ENCODE data around the gene TMEM82. TPM values are rescaled to one million over a fixed set of nuclear protein-coding genes. Genes with fewer than 3 reads are reported as not detected.
A peak's percentile ranks its signal among the peaks of the same experiment; 100 is the strongest.
"Not testable (repeated sequence)": the region's sequence is repeated elsewhere in the genome, so short reads cannot be mapped to it uniquely, and the experiment has no call there.

Gene TMEM82
- total RNA-seq (2014; rRNA removed; shearing (Covaris generic)) = not detected in 2 replicates
- not detected in 2 replicates for polyA plus RNA-seq (2015; cell fraction: cytosol; rRNA removed)
- not detected in 2 replicates for polyA plus RNA-seq (2015; cell fraction: nucleus; rRNA removed)

DNA sequence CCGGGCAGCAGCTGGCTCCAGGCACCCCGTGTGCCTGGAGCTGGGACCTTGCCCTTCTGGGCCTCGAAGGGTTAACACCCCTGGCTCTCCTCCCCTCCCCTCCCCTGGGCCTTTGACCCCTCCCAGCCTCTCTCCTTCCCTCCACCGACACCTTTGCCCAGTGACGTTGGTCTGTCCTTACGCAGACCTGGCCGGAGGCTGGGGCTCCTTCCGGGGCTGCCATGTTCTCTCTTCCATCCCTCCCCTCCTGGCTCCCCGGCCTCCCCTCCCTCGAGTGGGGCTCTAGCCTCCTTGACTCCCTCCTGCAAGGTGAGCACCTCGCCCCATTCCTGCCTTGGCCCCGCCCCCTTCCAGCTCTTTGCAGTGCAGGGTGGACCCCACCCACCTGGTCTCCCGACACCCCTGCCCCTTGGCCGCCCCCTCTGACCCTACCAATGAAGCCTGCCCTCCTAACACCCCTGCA, at the start of gene TMEM82:
Gene TMEM82, plus strand, starts transcription at position 161 of the 463 bp plus-strand sequence. Its CDS starts 61 bp downstream, at position 222.
- DNase-seq (ENCODE audit: low read depth, low spot score) = no peak
- in situ Hi-C loops (cut with HindIII; ENCODE audit: low pct_unique_long_range_greater_than_20kb, low sequenced_read_pairs) = no loop called here

DNA sequence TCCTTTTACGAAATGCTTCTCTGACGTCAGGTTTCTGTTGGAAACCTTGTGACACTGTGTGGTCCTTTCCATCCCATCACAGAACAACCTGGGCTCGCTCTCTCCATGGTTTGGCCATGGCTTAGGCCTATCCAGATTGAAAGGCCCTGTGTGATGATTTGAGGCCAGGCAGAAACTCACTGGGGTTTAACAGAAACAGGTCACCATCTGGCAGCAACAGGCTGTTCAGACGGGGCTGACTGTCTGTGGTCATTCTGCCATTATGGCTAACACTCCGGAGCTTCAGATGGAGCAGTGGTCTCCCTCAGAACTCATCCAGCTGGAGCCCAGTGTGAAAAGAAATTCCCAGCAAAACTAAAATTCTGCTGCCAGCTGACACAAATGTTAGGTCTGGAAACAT, 48.9 kb upstream of the TMEM82 start:
- DNase-seq (ENCODE audit: low read depth, low spot score) = no peak
- in situ Hi-C loops (cut with HindIII; ENCODE audit: low pct_unique_long_range_greater_than_20kb, low sequenced_read_pairs) = no loop called here

DNA sequence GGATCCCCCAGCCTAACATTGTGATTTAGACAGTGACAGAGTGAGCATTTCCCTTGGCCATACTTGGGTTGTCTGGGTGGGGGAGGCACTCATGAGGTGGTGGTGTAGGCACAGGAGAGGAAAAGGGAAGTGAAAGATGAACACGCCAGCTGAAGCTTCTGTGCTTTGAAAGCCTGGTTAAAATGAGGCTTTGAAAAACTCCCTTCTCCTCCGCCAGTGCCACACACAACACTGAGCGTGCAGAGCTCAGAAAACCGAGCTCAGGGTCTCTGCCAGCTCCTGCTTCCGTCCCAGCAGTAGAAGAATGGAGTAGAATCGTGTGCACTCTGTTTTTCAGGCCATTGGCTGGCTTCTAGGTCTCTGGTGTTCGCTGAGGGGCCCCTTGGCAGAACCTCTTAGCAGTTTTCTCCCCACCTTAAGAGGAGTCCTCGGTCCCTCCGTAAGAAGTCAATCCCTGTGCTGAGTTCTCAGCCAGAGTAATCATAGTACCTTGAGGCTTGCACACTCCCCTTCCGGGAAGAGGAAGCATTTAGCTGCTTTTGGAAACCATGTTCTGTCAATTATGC, 45.3 kb upstream of the TMEM82 start:
- DNase-seq (ENCODE audit: low read depth, low spot score) = no peak
- in situ Hi-C loops (cut with HindIII; ENCODE audit: low pct_unique_long_range_greater_than_20kb, low sequenced_read_pairs) = no loop called here

DNA sequence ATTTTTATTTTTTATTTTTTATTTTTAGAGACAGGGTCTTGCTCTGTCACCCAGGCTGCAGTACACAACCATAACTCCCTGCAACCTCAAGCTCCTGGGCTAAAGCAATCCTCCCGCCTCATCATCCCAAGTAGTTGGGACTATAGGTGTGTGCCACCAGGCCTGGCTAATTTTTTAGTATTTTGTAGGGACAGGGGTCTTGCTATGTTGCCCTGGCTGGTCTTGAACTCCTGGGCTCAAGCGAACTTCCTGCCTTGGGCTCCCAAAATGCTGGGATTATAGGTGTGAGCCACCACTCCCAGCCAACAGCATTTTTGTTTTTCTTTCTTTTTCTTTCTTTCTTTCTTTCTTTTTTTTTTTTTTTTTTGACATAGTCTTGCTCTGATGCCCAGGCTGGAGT, 44.1 kb upstream of the TMEM82 start:
- in situ Hi-C loops (cut with HindIII; ENCODE audit: low pct_unique_long_range_greater_than_20kb, low sequenced_read_pairs) = no loop called here
- DNase-seq (ENCODE audit: low read depth, low spot score) = no peak

DNA sequence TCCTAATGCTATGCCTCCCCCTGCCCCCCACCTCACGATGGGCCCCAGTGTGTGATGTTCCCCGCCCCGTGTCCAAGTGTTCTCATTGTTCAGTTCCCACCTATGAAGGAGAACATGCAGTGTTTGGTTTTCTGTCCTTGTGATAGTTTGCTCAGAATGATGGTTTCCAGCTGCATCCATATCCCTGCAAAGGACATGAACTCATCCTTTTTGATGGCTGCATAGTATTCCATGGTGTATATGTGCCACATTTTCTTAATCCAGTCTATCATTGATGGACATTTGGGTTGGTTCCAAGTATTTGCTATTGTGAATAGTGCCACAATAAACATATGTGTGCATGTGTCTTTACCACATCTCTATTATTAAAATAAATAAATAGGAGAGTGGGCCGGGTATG, 43.0 kb upstream of the TMEM82 start:
- DNase-seq (ENCODE audit: low read depth, low spot score); in situ Hi-C loops (cut with HindIII; ENCODE audit: low pct_unique_long_range_greater_than_20kb, low sequenced_read_pairs): not testable (repeated sequence)

DNA sequence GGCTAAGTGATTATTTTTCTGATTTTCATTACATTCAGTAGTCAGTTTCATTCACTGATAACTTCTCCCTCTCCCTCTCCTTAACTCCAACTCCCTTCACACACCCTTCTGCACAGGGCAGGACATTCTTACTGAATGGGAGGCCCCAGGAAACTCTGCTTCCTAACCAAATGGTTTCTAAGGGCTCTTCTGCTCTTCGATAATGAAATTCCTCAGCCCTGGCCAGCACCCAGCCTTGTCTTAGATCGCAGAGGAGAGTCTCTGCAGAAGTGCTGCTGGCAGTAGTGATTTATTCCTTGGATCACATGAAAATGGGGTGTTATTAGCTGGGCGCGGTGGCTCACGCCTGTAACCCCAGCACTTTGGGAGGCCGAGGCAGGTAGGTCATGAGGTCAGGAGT, 41.8 kb upstream of the TMEM82 start:
- in situ Hi-C loops (cut with HindIII; ENCODE audit: low pct_unique_long_range_greater_than_20kb, low sequenced_read_pairs) = no loop called here

DNA sequence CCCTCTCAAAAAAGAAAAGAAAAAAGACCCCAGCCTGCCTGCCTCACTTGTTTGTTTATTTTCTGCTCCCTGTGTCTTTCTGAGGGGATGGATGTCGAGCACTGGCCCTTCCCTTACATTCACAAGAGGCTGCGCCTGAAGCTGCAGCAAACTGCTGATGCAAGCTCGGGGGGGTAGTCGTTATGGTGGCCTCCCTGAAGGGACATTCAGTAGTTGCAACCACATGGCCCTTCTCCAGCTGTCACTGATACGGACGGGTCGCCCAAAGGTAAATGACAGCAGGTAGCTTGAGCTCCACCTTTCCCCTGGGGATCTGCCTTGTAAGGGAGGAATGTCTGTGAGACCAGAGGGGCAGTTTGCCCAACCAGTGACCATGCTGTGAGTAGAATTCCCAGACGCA, 40.5 kb upstream of the TMEM82 start:
- in situ Hi-C loops (cut with HindIII; ENCODE audit: low pct_unique_long_range_greater_than_20kb, low sequenced_read_pairs) = no loop called here
- no peak for DNase-seq (ENCODE audit: low read depth, low spot score)

More for the DNA sequence above, 41.8 kb upstream of the TMEM82 start:
- DNase-seq (ENCODE audit: low read depth, low spot score) = no peak

DNA sequence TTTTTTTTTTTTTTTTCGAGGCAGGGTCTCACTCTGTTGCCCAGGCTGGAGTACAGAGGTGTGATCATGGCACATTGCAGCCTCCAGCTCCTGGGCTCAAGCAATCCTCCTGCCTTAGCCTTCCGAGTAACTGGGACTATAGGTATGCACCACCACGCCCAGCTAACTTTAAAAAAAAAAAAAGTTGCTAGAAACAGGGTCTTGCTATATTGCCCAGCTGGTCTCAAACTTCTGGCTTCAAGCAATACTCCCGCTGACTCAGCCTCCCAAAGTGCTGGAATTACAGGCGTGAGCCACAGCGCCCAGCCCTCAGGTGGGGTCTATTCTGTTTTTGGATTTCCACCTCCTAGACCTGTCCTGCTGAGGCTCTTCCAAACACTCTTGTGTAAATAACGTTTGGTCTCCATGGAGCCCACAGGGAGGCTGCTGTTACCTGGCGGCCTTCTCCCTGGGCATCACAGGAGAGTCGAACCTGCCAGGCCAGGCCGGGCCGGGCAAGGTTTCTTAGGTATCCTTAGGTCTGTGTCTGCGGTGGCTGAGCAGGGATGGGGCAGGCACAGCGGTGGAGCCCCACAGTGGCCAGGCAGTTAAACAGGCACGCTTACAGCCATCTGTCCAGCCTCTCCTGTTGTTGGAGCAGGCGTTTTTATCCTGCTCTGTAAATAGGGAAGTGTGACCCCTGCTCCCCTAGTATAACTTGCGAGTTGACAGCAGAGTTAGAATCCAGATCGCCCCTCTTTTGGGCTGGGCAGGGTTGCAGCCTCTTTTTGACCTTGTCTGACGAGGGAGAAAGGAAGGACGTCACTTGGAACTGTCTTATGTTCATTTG, 39.4 kb upstream of the TMEM82 start:
- in situ Hi-C loops (cut with HindIII; ENCODE audit: low pct_unique_long_range_greater_than_20kb, low sequenced_read_pairs) = no loop called here
- DNase-seq (ENCODE audit: low read depth, low spot score) = peak; percentile 45

DNA sequence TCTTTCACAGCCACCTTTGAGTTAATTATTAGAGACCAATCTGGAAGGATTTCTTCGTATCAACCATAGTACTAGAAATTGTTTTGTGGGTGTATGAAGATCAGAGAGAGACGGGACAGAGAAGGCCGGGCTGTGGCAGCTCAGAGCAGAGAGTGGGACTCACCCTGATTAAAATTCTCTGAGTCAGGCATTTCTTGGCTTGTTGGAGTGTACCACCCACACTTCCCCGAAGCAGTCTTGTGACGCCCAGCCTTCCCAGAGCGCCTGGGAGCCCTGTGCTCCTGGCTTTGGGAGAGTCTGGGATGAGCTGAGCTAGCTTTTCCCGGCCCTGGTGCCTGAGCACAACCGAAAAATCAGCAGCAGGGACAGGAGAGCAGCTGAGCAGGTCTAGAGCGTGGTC, 38.7 kb upstream of the TMEM82 start:
- peak; percentile 65 for DNase-seq (ENCODE audit: low read depth, low spot score)
- in situ Hi-C loops (cut with HindIII; ENCODE audit: low pct_unique_long_range_greater_than_20kb, low sequenced_read_pairs) = no loop called here

DNA sequence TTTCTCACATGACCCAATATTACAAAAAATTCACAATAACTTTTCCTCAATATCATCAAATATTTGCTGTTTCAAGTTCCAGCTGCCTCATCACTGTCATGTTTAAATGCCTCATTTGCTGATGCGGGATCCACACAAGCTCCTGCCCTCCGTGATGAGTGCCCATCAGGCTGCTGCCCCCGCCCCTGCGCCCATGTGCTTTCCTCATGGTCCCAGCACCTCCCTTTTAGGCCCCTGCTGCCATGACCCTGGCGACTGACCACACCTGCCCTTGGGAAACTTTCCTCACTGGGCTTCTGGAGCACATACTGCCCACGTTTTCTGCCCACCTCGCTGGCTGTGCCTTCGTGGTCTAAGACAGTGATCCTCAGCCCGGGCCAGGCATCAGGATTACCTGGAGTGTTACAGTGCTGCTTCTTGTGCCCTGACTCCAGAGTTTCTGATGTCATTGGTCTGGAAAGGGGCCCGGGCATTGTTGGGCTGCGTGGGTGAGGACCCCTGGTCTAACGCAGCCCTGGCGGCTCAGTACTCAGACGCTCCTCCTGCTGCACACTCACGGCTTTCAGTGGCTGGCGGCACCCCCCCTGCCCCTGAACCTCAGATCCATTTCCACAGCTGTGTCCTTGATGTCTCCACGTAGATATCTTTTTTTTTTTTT, 37.6 kb upstream of the TMEM82 start:
- DNase-seq (ENCODE audit: low read depth, low spot score) = no peak
- in situ Hi-C loops (cut with HindIII; ENCODE audit: low pct_unique_long_range_greater_than_20kb, low sequenced_read_pairs) = no loop called here

DNA sequence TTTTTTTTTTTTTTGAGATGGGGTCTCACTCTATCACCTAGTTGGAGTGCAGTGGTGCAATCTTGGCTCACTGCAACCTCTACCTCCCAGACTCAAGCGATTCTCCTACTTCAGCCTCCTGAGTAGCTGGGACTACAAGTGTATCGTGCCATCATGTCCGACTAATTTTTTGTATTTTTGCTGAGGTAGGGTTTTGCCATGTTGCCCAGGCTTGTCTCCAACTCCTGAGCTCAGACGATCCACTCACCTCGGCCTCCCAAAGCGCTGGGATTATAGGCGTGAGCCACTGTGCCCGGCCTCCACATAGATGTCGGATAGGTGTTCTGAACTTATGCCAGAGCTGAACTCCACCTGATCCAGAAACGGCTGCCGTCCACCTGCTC, 37.1 kb upstream of the TMEM82 start:
- DNase-seq (ENCODE audit: low read depth, low spot score) = no peak
- in situ Hi-C loops (cut with HindIII; ENCODE audit: low pct_unique_long_range_greater_than_20kb, low sequenced_read_pairs) = no loop called here

DNA sequence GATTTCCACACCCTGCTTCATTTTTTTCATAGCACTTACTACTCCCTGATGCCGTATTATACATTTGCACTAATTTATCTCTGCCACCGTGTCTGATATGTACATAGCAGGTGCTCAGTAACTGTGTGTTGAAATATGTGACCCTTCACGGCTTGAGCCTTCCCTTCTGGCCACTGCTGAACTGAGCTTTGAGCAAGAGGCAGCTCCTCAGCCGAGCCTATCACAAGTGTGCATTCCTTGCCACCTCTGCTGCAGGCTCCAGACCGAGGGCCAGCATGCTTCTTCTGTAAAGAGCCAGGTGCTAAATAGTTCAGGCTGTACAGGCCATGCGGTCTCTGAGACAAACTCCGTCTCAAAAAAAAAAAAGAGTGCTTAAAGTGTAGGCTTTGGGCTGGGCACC, 35.5 kb upstream of the TMEM82 start:
- no peak for DNase-seq (ENCODE audit: low read depth, low spot score)
- in situ Hi-C loops (cut with HindIII; ENCODE audit: low pct_unique_long_range_greater_than_20kb, low sequenced_read_pairs) = no loop called here

DNA sequence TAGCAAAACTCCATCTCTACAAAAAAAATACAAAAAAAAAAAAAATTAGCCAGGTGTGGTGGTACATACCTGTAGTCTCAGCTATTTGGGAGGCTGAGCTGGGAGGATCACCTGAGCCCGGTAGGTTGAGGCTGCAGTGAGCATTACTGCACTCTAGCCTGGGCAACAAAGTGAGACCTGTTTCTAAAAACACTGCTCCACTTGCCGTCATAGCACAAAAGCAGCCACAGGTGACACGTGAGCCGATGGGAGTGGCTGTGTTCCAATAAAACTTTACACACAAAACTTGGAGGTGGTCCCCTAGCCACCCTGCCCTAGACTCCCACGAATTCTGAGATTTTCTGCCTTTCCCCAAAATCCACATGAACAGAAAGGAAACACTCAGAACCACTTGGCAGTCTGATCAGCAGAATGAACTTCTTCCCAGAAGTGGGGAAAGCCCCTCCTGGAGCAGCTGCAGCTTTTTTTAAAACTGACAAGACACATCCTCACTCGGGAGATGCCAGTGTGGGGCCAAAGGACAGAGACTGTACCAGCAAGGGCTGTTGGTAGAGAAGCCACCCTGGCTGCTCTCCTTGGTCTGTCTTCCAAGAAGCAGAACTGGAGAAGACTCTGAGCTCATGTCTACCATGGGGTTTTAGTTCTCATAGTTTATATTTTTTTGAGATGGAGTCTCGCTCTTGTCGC, 34.9 kb upstream of the TMEM82 start:
- no peak for DNase-seq (ENCODE audit: low read depth, low spot score)
- in situ Hi-C loops (cut with HindIII; ENCODE audit: low pct_unique_long_range_greater_than_20kb, low sequenced_read_pairs) = no loop called here

DNA sequence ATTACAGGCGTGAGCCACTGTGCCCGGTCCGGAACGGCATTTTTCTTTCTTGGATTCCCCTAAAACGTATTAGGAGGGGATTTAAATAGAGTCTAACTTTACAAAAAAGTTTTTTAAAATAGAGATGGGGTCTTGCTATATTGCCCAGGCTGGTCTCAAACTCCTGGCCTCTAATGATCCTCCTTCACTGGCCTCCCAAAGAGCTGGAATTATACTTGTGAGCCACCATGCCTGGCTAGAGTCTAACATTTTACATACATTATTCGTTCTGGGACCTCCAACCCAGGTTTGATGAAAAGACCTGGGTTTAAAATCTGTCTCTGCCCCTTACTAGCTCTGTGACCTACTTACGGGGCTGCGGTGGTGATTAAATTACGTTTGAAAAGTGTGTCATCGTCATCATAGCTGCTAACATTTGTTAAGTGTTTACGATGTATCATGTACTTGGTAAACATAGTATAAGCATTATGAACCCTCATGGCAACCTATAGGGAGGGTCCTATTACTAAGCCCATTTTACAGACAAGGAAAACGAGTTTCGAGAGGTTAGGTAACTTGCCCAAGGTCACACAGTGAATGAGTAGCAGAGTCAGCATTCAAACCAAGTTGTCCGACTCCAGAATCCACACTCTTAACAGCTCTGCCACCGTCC, 33.7 kb upstream of the TMEM82 start:
- in situ Hi-C loops (cut with HindIII; ENCODE audit: low pct_unique_long_range_greater_than_20kb, low sequenced_read_pairs) = no loop called here
- no peak for DNase-seq (ENCODE audit: low read depth, low spot score)

DNA sequence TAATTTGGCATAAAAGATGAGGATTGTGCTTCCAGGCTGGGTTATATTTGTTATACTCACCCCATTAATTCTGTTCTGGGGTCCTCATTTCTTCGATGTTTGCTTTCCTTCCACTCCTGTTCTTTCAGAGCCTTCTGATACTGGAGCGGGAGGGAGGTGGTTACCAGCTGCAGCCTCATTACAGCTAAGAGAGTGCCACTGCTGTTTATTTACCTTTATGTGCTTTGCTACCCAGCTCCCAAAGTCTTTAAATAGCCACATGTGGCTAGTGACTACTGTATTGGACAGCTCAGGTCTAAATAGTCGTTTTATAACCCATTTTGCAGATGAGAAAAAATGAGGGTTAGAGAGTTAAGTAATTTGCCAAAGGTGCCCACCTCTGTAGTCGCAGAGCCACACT, 33.1 kb upstream of the TMEM82 start:
- in situ Hi-C loops (cut with HindIII; ENCODE audit: low pct_unique_long_range_greater_than_20kb, low sequenced_read_pairs) = no loop called here
- DNase-seq (ENCODE audit: low read depth, low spot score) = no peak

DNA sequence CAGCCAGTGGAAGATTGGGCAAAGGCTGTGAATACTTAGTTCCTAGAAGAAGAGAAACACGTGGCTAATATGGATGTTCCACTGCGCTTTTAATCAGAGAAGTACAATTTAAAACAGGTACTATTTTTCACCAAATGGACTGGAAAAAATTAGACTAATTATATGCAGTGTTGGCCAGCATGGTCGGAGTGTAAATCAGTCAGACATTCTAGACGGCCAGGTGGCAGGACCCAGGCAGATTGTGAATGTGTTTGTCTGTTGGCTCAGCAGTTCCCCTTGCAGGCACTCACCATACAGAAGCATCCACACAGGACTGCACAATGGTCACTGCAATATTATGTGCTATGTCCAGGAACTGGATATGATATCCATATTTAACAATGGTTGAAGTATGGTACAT, 30.1 kb upstream of the TMEM82 start:
- in situ Hi-C loops (cut with HindIII; ENCODE audit: low pct_unique_long_range_greater_than_20kb, low sequenced_read_pairs) = no loop called here

DNA sequence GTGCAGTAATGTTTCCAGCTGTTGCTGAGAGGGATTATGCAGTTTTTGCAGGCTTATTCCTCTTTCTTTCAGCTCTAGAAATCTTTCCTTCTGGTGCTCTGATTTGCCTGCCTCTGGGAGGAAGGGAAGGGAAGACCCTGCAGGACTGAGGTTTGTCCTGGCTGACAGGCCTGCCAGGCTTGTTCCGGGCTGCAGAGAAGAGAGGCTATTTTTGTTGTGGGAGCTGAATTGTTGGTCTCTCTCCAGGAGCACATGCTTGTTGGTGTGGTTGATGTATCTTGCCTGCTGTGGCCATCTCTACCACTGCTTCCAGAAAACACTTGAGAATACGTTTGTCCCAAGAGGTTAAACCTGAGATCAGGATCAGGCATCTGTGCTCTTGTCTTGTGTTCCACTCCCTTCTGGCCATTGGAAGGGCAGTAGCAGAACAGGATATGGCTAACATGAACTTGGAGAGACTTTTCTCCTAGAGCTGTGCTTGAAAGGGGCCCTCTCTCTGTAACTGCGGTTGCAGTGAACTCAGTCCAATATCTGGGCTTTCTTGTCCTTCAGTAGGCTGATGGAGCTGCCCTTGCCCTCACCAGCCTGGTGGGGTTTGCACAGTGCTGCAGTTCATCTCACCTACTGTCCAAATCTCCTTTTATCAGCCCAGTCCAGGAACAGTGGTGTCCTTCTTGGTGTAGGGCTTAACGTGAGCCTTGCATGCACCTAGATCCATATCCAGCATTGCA, 27.7 kb upstream of the TMEM82 start:
- in situ Hi-C loops (cut with HindIII; ENCODE audit: low pct_unique_long_range_greater_than_20kb, low sequenced_read_pairs) = no loop called here
- peak; percentile 83 for DNase-seq (ENCODE audit: low read depth, low spot score)

More for the DNA sequence above, 30.1 kb upstream of the TMEM82 start:
- DNase-seq (ENCODE audit: low read depth, low spot score) = no peak

All from SK-MEL-5 (cell line).